Lung (tissue), 12 donors: ENCODE data around the gene SRBD1. TPM values are rescaled to one million over a fixed set of nuclear protein-coding genes. Genes with fewer than 3 reads are reported as not detected.

Source experiments
- ATAC-seq: fragments of 200-7000 bp; cut with Tn5 transposase; one replicate; pipeline ENCODE4 v1.9.1; 2020; ENCODE audit warnings: moderate number of reproducible peaks; ENCODE audit not compliant: insufficient read depth, low FRiP score
- DNase-seq, 3 donors: peaks; one replicate each; pipeline ENCODE4 v3.0.0-alpha.2; 2013 to 2017
- H3K27ac ChIP-seq, 2 donors: one replicate each; pipeline ENCODE4 v1.5.1; 2013; ENCODE audit warnings: mild to moderate bottlenecking in 2 of 2, moderate library complexity in 2 of 2, control low read depth in 1 of 2, inconsistent platforms in 1 of 2, low read depth in 1 of 2, low read length in 1 of 2
- H3K27me3 ChIP-seq, 3 donors: one replicate each; pipeline ENCODE4 v1.5.1; 2013; ENCODE audit warnings: low read length in 2 of 3; ENCODE audit not compliant: control insufficient read depth in 3 of 3, insufficient read depth in 3 of 3
- H3K36me3 ChIP-seq, 4 donors: one replicate each; pipeline ENCODE4 v1.5.1; 2013; ENCODE audit warnings: low read length in 4 of 4, mild to moderate bottlenecking in 1 of 4, moderate library complexity in 1 of 4; ENCODE audit not compliant: control insufficient read depth in 4 of 4, insufficient read depth in 4 of 4
- H3K4me1 ChIP-seq, 5 donors: one replicate each; pipeline ENCODE4 v1.5.1; 2013; ENCODE audit warnings: low read length in 5 of 5, mild to moderate bottlenecking in 2 of 5, moderate library complexity in 1 of 5; ENCODE audit not compliant: control insufficient read depth in 5 of 5, insufficient read depth in 5 of 5
- H3K4me3 ChIP-seq: one replicate; pipeline ENCODE4 v1.5.1; 2013; ENCODE audit warnings: mild to moderate bottlenecking, control low read depth, moderate library complexity
- H3K9ac ChIP-seq, 2 donors: one replicate each; pipeline ENCODE4 v1.5.1; 2013; ENCODE audit warnings: low read length in 2 of 2, control low read depth in 1 of 2; ENCODE audit not compliant: insufficient read depth in 1 of 2
- H3K9me3 ChIP-seq, 4 donors: one replicate each; pipeline ENCODE4 v1.5.1; 2013; ENCODE audit warnings: low read length in 3 of 4, mild to moderate bottlenecking in 1 of 4, moderate library complexity in 1 of 4; ENCODE audit not compliant: control insufficient read depth in 4 of 4, insufficient read depth in 3 of 4
- CTCF ChIP-seq: IDR thresholded peaks from 2 replicates; pipeline ENCODE4 v1.5.1; 2012; ENCODE audit warnings: mild to moderate bottlenecking; ENCODE audit errors: control extremely low read depth, extremely low read depth
- WGBS, 2 donors: extraction: QIAGEN DNeasy Blood & Tissue Kit; methylation state at CpG; one replicate each; pipeline ENCODE4 v1.1.7; 2013; 5-methylcytosine and 5-hydroxymethylcytosine counted together
- polyA plus RNA-seq, 2 donors: library from polyadenylated mRNA; stranded (reverse); fragments of 200-250 nt; gene quantifications; one replicate each; pipeline ENCODE4 v1.2.1, GENCODE V29; 2013
- total RNA-seq, 2 donors: library from RNA; depleted of rRNA in 1 of 2; stranded (reverse); fragments of >200 nt in 1 of 2; gene quantifications; one replicate each; pipeline ENCODE4 v1.2.1, GENCODE V29; 2014 to 2021
- donor health status: control.
- donor health status: control.
- donor health status: Bipolar disorder and iron deficiency.
- donor health status: healthy.
- donor health status: DM: yes; HTN: yes; CAD: no.

Gene SRBD1
- total and polyA plus RNA-seq, 4 donors, result 5.6 to 30.6 (median 11.5) TPM

GRCh38 chr2:45344071-45344470 lies 267.0 kb downstream of the SRBD1 start:
- Histone ChIP-seq H3K4me3 (no peak overlapping the region), H3K27ac (no peak overlapping the region), H3K27me3 (no peaks in the 10 kb centered on the region), H3K9me3 (peaks cover 0 to 8% (median 0%) of the 10 kb centered on the region in 4 donors), H3K4me1 (peaks cover 0 to 3% (median 0%) of the 10 kb centered on the region in 5 donors), H3K36me3 (no peaks in the 10 kb centered on the region), H3K9ac (no peak overlapping the region)
- TF ChIP-seq CTCF, result no peak
- DNase-seq, result no peak
- no peak for ATAC-seq
- WGBS, 2 donors, result 80 to 96% methylated on average over 9 of the region's 9 CpGs

GRCh38 chr2:45343251-45344017 lies 267.6 kb downstream of the SRBD1 start:
- Histone ChIP-seq H3K9ac (no peak overlapping the region), H3K27me3 (no peaks in the 10 kb centered on the region), H3K4me3 (no peak overlapping the region), H3K36me3 (no peaks in the 10 kb centered on the region), H3K9me3 (peaks cover 0 to 8% (median 0%) of the 10 kb centered on the region in 4 donors), H3K4me1 (peaks cover 0 to 3% (median 0%) of the 10 kb centered on the region in 5 donors), H3K27ac (no peak overlapping the region)
- 80 to 90% methylated on average over 19 of the region's 19 CpGs for WGBS, 2 donors
- ATAC-seq (no peak), DNase-seq (peak; percentile 39 to 54 (median 48))
- TF ChIP-seq CTCF, result no peak

- WGBS, 2 donors, result 82 to 88% methylated on average over 3 of the region's 3 CpGs
- Histone ChIP-seq H3K27ac (no peak overlapping the region), H3K4me1 (peaks cover 0 to 3% (median 0%) of the 10 kb centered on the region in 5 donors), H3K4me3 (no peak overlapping the region), H3K36me3 (no peaks in the 10 kb centered on the region), H3K9ac (no peak overlapping the region), H3K9me3 (peaks cover 0 to 6% (median 0%) of the 10 kb centered on the region in 4 donors), H3K27me3 (no peaks in the 10 kb centered on the region)
- no peak for TF ChIP-seq CTCF
- DNase-seq (no peak), ATAC-seq (no peak)
These were observed 270.7 kb downstream of the SRBD1 start for GRCh38 chr2:45340318-45340717.

GRCh38 chr2:45339253-45339652 lies 271.8 kb downstream of the SRBD1 start:
- 92% methylated on average over 5 of the region's 5 CpGs for WGBS, 2 donors
- no peak for DNase-seq
- TF ChIP-seq CTCF, result no peak
- Histone ChIP-seq H3K9me3 (peaks cover 0 to 6% (median 0%) of the 10 kb centered on the region in 4 donors), H3K4me3 (no peak overlapping the region), H3K27me3 (no peaks in the 10 kb centered on the region), H3K27ac (no peak overlapping the region), H3K36me3 (no peaks in the 10 kb centered on the region), H3K4me1 (peaks cover 0 to 3% (median 0%) of the 10 kb centered on the region in 5 donors), H3K9ac (no peak overlapping the region)
- ATAC-seq, result no peak
